ENCODE results near the gene ABCA12.

ABCA12 gene

GRCh38 chr2:214934006-214934405 lies 204.4 kb downstream of the ABCA12 start:
- no peak for DNase-seq

- DNase-seq: no peak
Observed at GRCh38 chr2:214904634-214905033, 233.8 kb downstream of the ABCA12 start.

- no peak for DNase-seq
Observed at GRCh38 chr2:214904176-214904575, 234.2 kb downstream of the ABCA12 start.

GRCh38 chr2:214902286-214902685 lies 236.1 kb downstream of the ABCA12 start:
- no peak for DNase-seq

GRCh38 chr2:214899751-214900150 lies 238.7 kb downstream of the ABCA12 start:
- DNase-seq: no peak

- DNase-seq: no peak
Observed at GRCh38 chr2:214896274-214896673, 242.2 kb downstream of the ABCA12 start.

- DNase-seq: no peak
Observed at GRCh38 chr2:214895469-214895868, 243.0 kb downstream of the ABCA12 start.

GRCh38 chr2:214889301-214889700 lies 249.1 kb downstream of the ABCA12 start:
- DNase-seq: no peak

GRCh38 chr2:214881647-214882202 lies 256.7 kb downstream of the ABCA12 start:
- no peak for DNase-seq
